Suprapubic skin (tissue), 4 donors: ENCODE data around the gene STAG2. TPM values are rescaled to one million over a fixed set of nuclear protein-coding genes. Genes with fewer than 3 reads are reported as not detected.

Experiments
- DNase-seq, 2 donors: peaks; one replicate each; pipeline ENCODE4 v3.0.0-alpha.2; 2019; ENCODE audit warnings: low spot score in 2 of 2
- H3K27ac ChIP-seq: fragments of 200-600 bp; sonication (generic); one replicate; pipeline ENCODE4 v1.5.1; 2019
- H3K27me3 ChIP-seq: fragments of 200-600 bp; sonication (generic); one replicate; pipeline ENCODE4 v1.5.1; 2019
- H3K36me3 ChIP-seq: fragments of 200-600 bp; sonication (generic); one replicate; pipeline ENCODE4 v1.5.1; 2019
- H3K4me1 ChIP-seq: fragments of 200-600 bp; sonication (generic); one replicate; pipeline ENCODE4 v1.5.1; 2019
- H3K4me3 ChIP-seq: fragments of 200-600 bp; sonication (generic); one replicate; pipeline ENCODE4 v1.5.1; 2019; ENCODE audit warnings: mild to moderate bottlenecking
- H3K9me3 ChIP-seq: fragments of 200-600 bp; sonication (generic); one replicate; pipeline ENCODE4 v1.5.1; 2019
- CTCF ChIP-seq, 2 donors: fragments of 200-600 bp in 1 of 2; fragments of 450-650 bp in 1 of 2; sonication (generic) in 1 of 2; IDR thresholded peaks; one replicate each; pipeline ENCODE4 v1.5.1; 2016 to 2019; ENCODE audit warnings: antibody characterized with exemption in 2 of 2, mild to moderate bottlenecking in 1 of 2, moderate library complexity in 1 of 2
- EP300 ChIP-seq: sonication (generic); formaldehyde crosslinking; IDR thresholded peaks from one replicate; pipeline ENCODE4 v1.6.1; 2017; ENCODE audit warnings: antibody characterized with exemption
- POLR2A ChIP-seq, 2 donors: fragments of 450-650 bp; IDR thresholded peaks; one replicate each; pipeline ENCODE4 v1.6.1; 2017; ENCODE audit warnings: antibody characterized with exemption in 2 of 2, mild to moderate bottlenecking in 2 of 2, moderate library complexity in 2 of 2
- POLR2AphosphoS5 ChIP-seq, 3 donors: sonication (generic); formaldehyde crosslinking; IDR thresholded peaks; one replicate each; pipeline ENCODE4 v1.6.1; 2017; ENCODE audit warnings: antibody characterized with exemption in 3 of 3
- WGBS: methylation state at CpG from one replicate; pipeline ENCODE4 v1.1.5; 2018; 5-methylcytosine and 5-hydroxymethylcytosine counted together
- total RNA-seq, 4 donors: library from RNA; depleted of rRNA; stranded (reverse); fragments of >200 nt; gene quantifications; one replicate each; pipeline ENCODE4 v1.1.0, GENCODE V29; 2016

STAG2 gene
- total RNA-seq, 4 donors from 2014 or later: 40.0 to 68.2 (median 59.0) TPM

- Histone ChIP-seq H3K4me3 (no peak overlapping the region), H3K9me3 (no peaks in the 10 kb centered on the region), H3K27ac (no peak overlapping the region), H3K4me1 (peaks cover 12% of the 10 kb centered on the region), H3K27me3 (no peaks in the 10 kb centered on the region), H3K36me3 (no peaks in the 10 kb centered on the region)
- no peak for DNase-seq
- 93% methylated on average over 7 of the region's 7 CpGs for WGBS
- TF ChIP-seq POLR2A (IDR thresholded peaks at IDR 0.05): no peak
- TF ChIP-seq EP300: no peak
- no peak for TF ChIP-seq POLR2AphosphoS5 (IDR thresholded peaks at IDR 0.05)
- TF ChIP-seq CTCF (IDR thresholded peaks at IDR 0.05): no peak
Measured at GRCh38 chrX:123967497-123967896, 6.0 kb downstream of the STAG2 start.

- H3K27me3 ChIP-seq: no peaks in the 10 kb centered on the region
- no peak for DNase-seq
- no peak overlapping the region for H3K4me3 ChIP-seq
- H3K4me1 ChIP-seq: peaks cover 12% of the 10 kb centered on the region
- no peak for TF ChIP-seq POLR2AphosphoS5 (IDR thresholded peaks at IDR 0.05)
- TF ChIP-seq CTCF (IDR thresholded peaks at IDR 0.05): no peak
- TF ChIP-seq POLR2A (IDR thresholded peaks at IDR 0.05): no peak
- no peak for TF ChIP-seq EP300
- H3K27ac ChIP-seq: no peak overlapping the region
- WGBS: 47% methylated on average over 5 of the region's 5 CpGs
- H3K36me3 ChIP-seq: no peaks in the 10 kb centered on the region
- H3K9me3 ChIP-seq: no peaks in the 10 kb centered on the region
Measured at GRCh38 chrX:123968383-123969050, 7.0 kb downstream of the STAG2 start.

- Histone ChIP-seq H3K27me3 (no peaks in the 10 kb centered on the region), H3K27ac (no peak overlapping the region), H3K4me3 (no peak overlapping the region), H3K36me3 (no peaks in the 10 kb centered on the region), H3K4me1 (peaks cover 12% of the 10 kb centered on the region), H3K9me3 (no peaks in the 10 kb centered on the region)
- no peak for DNase-seq
- TF ChIP-seq EP300 (no peak), POLR2A (IDR thresholded peaks at IDR 0.05) (no peak), POLR2AphosphoS5 (IDR thresholded peaks at IDR 0.05) (no peak), CTCF (IDR thresholded peaks at IDR 0.05) (no peak)
- 55% methylated on average over 5 of the region's 5 CpGs for WGBS
Measured at GRCh38 chrX:123971982-123972381, 10.5 kb downstream of the STAG2 start.

- no peaks in the 10 kb centered on the region for H3K27me3 ChIP-seq
- no peak for DNase-seq
- WGBS: 45% methylated on average over 3 of the region's 3 CpGs
- H3K36me3 ChIP-seq: no peaks in the 10 kb centered on the region
- TF ChIP-seq POLR2AphosphoS5 (IDR thresholded peaks at IDR 0.05) (no peak), CTCF (IDR thresholded peaks at IDR 0.05) (no peak), EP300 (no peak), POLR2A (IDR thresholded peaks at IDR 0.05) (no peak)
- no peak overlapping the region for H3K4me3 ChIP-seq
- peaks cover 12% of the 10 kb centered on the region for H3K4me1 ChIP-seq
- no peak overlapping the region for H3K27ac ChIP-seq
- no peaks in the 10 kb centered on the region for H3K9me3 ChIP-seq
Measured at GRCh38 chrX:123973921-123974320, 12.4 kb downstream of the STAG2 start.

GRCh38 chrX:123975180-123975579 is 13.7 kb downstream of the STAG2 start:
- no peak overlapping the region for H3K27ac ChIP-seq
- DNase-seq: no peak
- WGBS: 64% methylated on average over 6 of the region's 6 CpGs

More at GRCh38 chrX:123975180-123975579, 13.7 kb downstream of the STAG2 start:
- no peaks in the 10 kb centered on the region for H3K27me3 ChIP-seq
- no peak for TF ChIP-seq CTCF (IDR thresholded peaks at IDR 0.05)
- TF ChIP-seq POLR2A (IDR thresholded peaks at IDR 0.05): no peak
- TF ChIP-seq POLR2AphosphoS5 (IDR thresholded peaks at IDR 0.05): no peak
- no peak for TF ChIP-seq EP300
- no peak overlapping the region for H3K4me3 ChIP-seq
- H3K4me1 ChIP-seq: peaks cover 12% of the 10 kb centered on the region
- no peaks in the 10 kb centered on the region for H3K36me3 ChIP-seq
- H3K9me3 ChIP-seq: no peaks in the 10 kb centered on the region
